MM.1S (cell line): ENCODE data around the gene ABCC8.

Source experiments
- DNase-seq: peaks from one replicate; pipeline ENCODE4 v3.0.0-alpha.2; 2015
- H2AFZ ChIP-seq: fragments of 300-600 bp; sonication (generic); 2 replicates; pipeline ENCODE4 v1.6.0; 2016; ENCODE audit warnings: antibody characterized with exemption, low read length
- H3F3A ChIP-seq: fragments of 300-600 bp; sonication (generic); 2 replicates; pipeline ENCODE4 v1.6.1; 2016; ENCODE audit warnings: mild to moderate bottlenecking, antibody characterized with exemption, low read length, moderate library complexity, mixed read lengths; ENCODE audit not compliant: insufficient read depth
- H3K27ac ChIP-seq: fragments of 300-600 bp; sonication (generic); 2 replicates; pipeline ENCODE4 v1.5.1; 2016; ENCODE audit warnings: mild to moderate bottlenecking, low read length
- H3K27me3 ChIP-seq: fragments of 300-600 bp; sonication (generic); replicated peaks from 2 replicates; pipeline ENCODE4 v1.6.0; 2016; ENCODE audit warnings: low read length; ENCODE audit not compliant: insufficient read depth
- H3K36me3 ChIP-seq: fragments of 300-600 bp; sonication (generic); replicated peaks from 2 replicates; pipeline ENCODE4 v1.6.1; 2016; ENCODE audit warnings: mild to moderate bottlenecking, low read length, mixed read lengths; ENCODE audit not compliant: insufficient read depth
- H3K4me1 ChIP-seq: fragments of 300-600 bp; sonication (generic); 2 replicates; pipeline ENCODE4 v1.6.1; 2016; ENCODE audit warnings: low read length, mixed read lengths
- H3K4me2 ChIP-seq: fragments of 300-600 bp; sonication (generic); 2 replicates; pipeline ENCODE4 v1.6.0; 2016; ENCODE audit warnings: low read depth, low read length
- H3K4me3 ChIP-seq: fragments of 300-600 bp; sonication (generic); 2 replicates; pipeline ENCODE4 v1.5.1; 2016; ENCODE audit warnings: low read length, mixed read lengths
- H3K79me2 ChIP-seq: fragments of 300-600 bp; sonication (generic); 2 replicates; pipeline ENCODE4 v1.6.1; 2016; ENCODE audit warnings: mixed run types, low read length, mixed read lengths
- H3K9ac ChIP-seq: fragments of 300-600 bp; sonication (generic); 2 replicates; pipeline ENCODE4 v1.6.1; 2016; ENCODE audit warnings: low read length, mixed read lengths
- H3K9me2 ChIP-seq: fragments of 300-600 bp; sonication (generic); replicated peaks from 2 replicates; pipeline ENCODE4 v1.6.1; 2016; ENCODE audit warnings: mild to moderate bottlenecking, low read length, mixed read lengths; ENCODE audit not compliant: insufficient read depth
- H3K9me3 ChIP-seq: fragments of 300-600 bp; sonication (generic); replicated peaks from 2 replicates; pipeline ENCODE4 v1.6.1; 2016; ENCODE audit warnings: mild to moderate bottlenecking, low read length, mixed read lengths; ENCODE audit not compliant: insufficient read depth
- H4K20me1 ChIP-seq: fragments of 300-600 bp; sonication (generic); 2 replicates; pipeline ENCODE4 v1.6.1; 2016; ENCODE audit warnings: mild to moderate bottlenecking, low read length, moderate library complexity, mixed read lengths; ENCODE audit not compliant: insufficient read depth
- EZH2 ChIP-seq: fragments of 300-600 bp; sonication (generic); optimal IDR thresholded peaks from 2 replicates; pipeline ENCODE3; 2017; ENCODE audit warnings: low read depth, mild to moderate bottlenecking, antibody characterized with exemption, low read length, mixed read lengths
- EZH2phosphoT487 ChIP-seq: fragments of 300-600 bp; sonication (generic); IDR thresholded peaks from 2 replicates; pipeline ENCODE4 v1.6.1; 2018; ENCODE audit warnings: antibody characterized with exemption, low read length
- TF ChIP-seq, protein P1 (sequence below): fragments of 300-600 bp; sonication (generic); IDR thresholded peaks from 2 replicates; pipeline ENCODE4 v1.5.1; 2016; ENCODE audit warnings: antibody characterized with exemption, low read length, mixed read lengths

ABCC8 gene

DNA sequence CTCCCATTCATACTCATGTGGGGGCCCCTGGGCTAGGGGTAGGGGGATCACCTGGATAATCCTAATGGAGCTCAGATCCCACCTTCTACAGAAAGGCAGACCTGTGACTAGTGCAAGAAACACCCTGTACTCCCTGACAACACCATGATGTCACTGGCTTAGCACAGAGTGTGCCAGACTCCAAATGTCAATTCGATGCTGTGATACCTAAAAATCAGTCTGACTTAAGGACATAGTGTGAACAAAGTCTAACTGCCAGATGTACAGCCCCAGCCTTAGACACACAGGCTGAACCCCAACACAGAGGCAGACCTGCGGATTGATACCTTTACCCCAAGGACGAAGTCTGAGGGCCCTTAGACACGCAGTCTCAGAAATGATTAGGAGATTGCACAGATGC lies 8.5 kb downstream of the ABCC8 start:
- Histone ChIP-seq H3K4me3 (no peak overlapping the region), H3K9me3 (no peaks in the 10 kb centered on the region), H3F3A (no peaks in the 10 kb centered on the region), H3K9ac (no peak overlapping the region), H2AFZ (no peak overlapping the region), H3K4me1 (no peaks in the 10 kb centered on the region), H4K20me1 (no peaks in the 10 kb centered on the region), H3K4me2 (no peak overlapping the region), H3K27me3 (no peaks in the 10 kb centered on the region), H3K36me3 (no peaks in the 10 kb centered on the region), H3K9me2 (no peaks in the 10 kb centered on the region), H3K79me2 (no peaks in the 10 kb centered on the region), H3K27ac (no peak overlapping the region)
- TF ChIP-seq, protein P1, sequence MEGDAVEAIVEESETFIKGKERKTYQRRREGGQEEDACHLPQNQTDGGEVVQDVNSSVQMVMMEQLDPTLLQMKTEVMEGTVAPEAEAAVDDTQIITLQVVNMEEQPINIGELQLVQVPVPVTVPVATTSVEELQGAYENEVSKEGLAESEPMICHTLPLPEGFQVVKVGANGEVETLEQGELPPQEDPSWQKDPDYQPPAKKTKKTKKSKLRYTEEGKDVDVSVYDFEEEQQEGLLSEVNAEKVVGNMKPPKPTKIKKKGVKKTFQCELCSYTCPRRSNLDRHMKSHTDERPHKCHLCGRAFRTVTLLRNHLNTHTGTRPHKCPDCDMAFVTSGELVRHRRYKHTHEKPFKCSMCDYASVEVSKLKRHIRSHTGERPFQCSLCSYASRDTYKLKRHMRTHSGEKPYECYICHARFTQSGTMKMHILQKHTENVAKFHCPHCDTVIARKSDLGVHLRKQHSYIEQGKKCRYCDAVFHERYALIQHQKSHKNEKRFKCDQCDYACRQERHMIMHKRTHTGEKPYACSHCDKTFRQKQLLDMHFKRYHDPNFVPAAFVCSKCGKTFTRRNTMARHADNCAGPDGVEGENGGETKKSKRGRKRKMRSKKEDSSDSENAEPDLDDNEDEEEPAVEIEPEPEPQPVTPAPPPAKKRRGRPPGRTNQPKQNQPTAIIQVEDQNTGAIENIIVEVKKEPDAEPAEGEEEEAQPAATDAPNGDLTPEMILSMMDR = no peak
- TF ChIP-seq EZH2 = no peak
- TF ChIP-seq EZH2phosphoT487 = no peak
- DNase-seq = no peak

DNA sequence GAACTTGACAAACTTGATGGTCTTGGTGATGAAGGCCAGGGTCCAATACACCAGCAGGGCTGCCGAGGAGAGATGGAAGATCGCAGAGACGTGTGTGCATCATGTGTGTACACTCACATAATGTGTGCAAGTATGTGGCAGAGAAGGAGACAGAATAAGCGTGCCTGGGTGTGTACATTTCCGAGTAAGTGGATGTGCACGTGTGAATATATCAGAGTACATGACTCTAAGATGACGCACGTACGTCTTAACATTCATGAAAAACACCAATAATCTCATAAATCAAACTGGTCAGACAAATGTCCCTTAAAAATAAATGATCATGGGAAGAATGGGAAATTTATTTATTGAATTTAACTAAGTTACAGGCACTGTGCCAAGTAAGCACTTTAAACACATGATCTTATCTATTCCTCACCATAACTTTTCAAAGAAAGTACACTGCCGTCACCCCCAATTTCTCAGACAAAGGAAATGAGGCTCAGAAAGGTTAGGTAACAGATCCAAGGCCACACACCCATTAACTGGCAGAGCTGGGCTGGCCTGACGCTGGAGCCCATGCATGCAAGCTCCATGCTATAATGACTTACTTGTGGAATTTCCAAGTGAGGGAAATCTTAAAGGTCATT lies 13.0 kb downstream of the ABCC8 start:
- Histone ChIP-seq H3K4me1 (no peaks in the 10 kb centered on the region), H3K4me2 (no peak overlapping the region), H3K9me3 (no peaks in the 10 kb centered on the region), H3F3A (no peaks in the 10 kb centered on the region), H3K36me3 (no peaks in the 10 kb centered on the region), H3K27ac (no peak overlapping the region), H3K27me3 (no peaks in the 10 kb centered on the region), H4K20me1 (no peaks in the 10 kb centered on the region), H3K9me2 (no peaks in the 10 kb centered on the region), H3K79me2 (no peaks in the 10 kb centered on the region), H2AFZ (no peak overlapping the region), H3K4me3 (no peak overlapping the region), H3K9ac (no peak overlapping the region)
- DNase-seq = no peak
- TF ChIP-seq, protein P1 = no peak
- no peak for TF ChIP-seq EZH2
- TF ChIP-seq EZH2phosphoT487 = no peak

DNA sequence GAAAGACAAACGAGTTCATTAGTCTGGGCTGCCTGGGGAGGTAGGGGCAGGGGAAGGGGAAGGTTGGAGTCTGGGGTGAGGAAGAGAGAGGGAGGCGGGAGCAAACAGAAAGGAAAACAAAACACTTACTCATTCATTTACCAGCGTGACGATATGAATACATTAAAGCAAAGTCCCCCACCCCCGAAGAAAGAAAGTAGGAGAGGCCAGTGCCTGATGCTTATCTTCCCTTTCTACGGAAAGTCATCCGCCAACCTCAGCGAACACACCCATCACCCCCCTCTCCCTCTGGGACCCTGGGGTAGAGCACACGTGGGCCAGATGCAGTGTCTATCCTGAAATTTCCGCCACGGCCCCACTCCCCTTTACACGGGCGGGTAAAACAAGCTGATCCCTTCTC lies 13.7 kb downstream of the ABCC8 start:
- H3K4me1 ChIP-seq = no peaks in the 10 kb centered on the region
- H3K27ac ChIP-seq = no peak overlapping the region
- no peak overlapping the region for H2AFZ ChIP-seq
- DNase-seq = no peak
- no peaks in the 10 kb centered on the region for H3K9me3 ChIP-seq
- H3K4me2 ChIP-seq = no peak overlapping the region
- H3K9me2 ChIP-seq = no peaks in the 10 kb centered on the region
- TF ChIP-seq, protein P1 = no peak
- TF ChIP-seq EZH2 (no peak), EZH2phosphoT487 (no peak)
- no peaks in the 10 kb centered on the region for H4K20me1 ChIP-seq
- no peak overlapping the region for H3K9ac ChIP-seq
- H3K79me2 ChIP-seq = no peaks in the 10 kb centered on the region
- no peaks in the 10 kb centered on the region for H3K27me3 ChIP-seq
- H3F3A ChIP-seq = no peaks in the 10 kb centered on the region
- H3K4me3 ChIP-seq = no peak overlapping the region
- H3K36me3 ChIP-seq = no peaks in the 10 kb centered on the region
